Psoas muscle (tissue), 8 donors: Measurements from ENCODE around the gene PROSER2. TPM values are rescaled to one million over a fixed set of nuclear protein-coding genes. Genes with fewer than 3 reads are reported as not detected.

Experiments
- ATAC-seq, 4 donors: fragments of 200-7000 bp; cut with Tn5 transposase; one replicate each; pipeline ENCODE4 v1.9.1; 2020; ENCODE audit warnings: moderate library complexity in 3 of 4, mild to moderate bottlenecking in 2 of 4
- DNase-seq, 2 donors: peaks; one replicate each; pipeline ENCODE4 v3.0.0-alpha.2; 2020
- H3K27ac ChIP-seq: fragments of 200-600 bp; one replicate; pipeline ENCODE4 v1.8.0; 2022
- H3K27me3 ChIP-seq, 3 donors: fragments of 200-600 bp in 1 of 3; one replicate each; pipeline versions ENCODE4 v1.6.1 to v1.8.0; 2013 to 2022; ENCODE audit warnings: low read length in 2 of 3, mild to moderate bottlenecking in 2 of 3, moderate library complexity in 1 of 3; ENCODE audit not compliant: insufficient read depth in 3 of 3
- H3K36me3 ChIP-seq, 2 donors: fragments of 200-600 bp in 1 of 2; one replicate each; pipeline versions ENCODE4 v1.6.1 to v1.8.0; 2013 to 2022; ENCODE audit warnings: low read depth in 1 of 2, mild to moderate bottlenecking in 1 of 2, moderate library complexity in 1 of 2; ENCODE audit not compliant: insufficient read depth in 1 of 2
- H3K4me1 ChIP-seq: fragments of 200-600 bp; one replicate; pipeline ENCODE4 v1.8.0; 2022
- H3K4me3 ChIP-seq: fragments of 200-600 bp; one replicate; pipeline ENCODE4 v1.8.0; 2022; ENCODE audit warnings: mild to moderate bottlenecking
- H3K9me3 ChIP-seq: fragments of 200-600 bp; one replicate; pipeline ENCODE4 v1.8.0; 2022
- WGBS, 3 donors: extraction: QIAGEN DNeasy Blood & Tissue Kit; methylation state at CpG; one replicate each; pipeline versions ENCODE4 v1.1.6 to v1.1.7; 2013; 5-methylcytosine and 5-hydroxymethylcytosine counted together
- intact Hi-C, 2 donors: fragments of 100-400 bp; cut with DNase I; formaldehyde crosslinking; loops; one replicate each; pipeline versions ENCODE4 v1.11.0 to v1.14.2; 2022
- polyA plus RNA-seq, 3 donors: library from polyadenylated mRNA; stranded (reverse); fragments of 200-250 nt; gene quantifications; one replicate each; pipeline ENCODE4 v1.2.3, GENCODE V29; 2013
- total RNA-seq, 4 donors: library from RNA; stranded (reverse); fragmentation: NEBNext Ultra II Directional in 2 of 4; extraction: Animal tissue kit (Norgen Biotek cat#: 25700) in 2 of 4; gene quantifications; one replicate each; pipeline versions ENCODE4 v1.2.1 to v1.2.4, GENCODE V29; 2021 to 2023
- TF ChIP-seq, protein P1 (sequence below): fragments of 200-600 bp; IDR thresholded peaks from one replicate; pipeline ENCODE4 v1.8.0; 2022; ENCODE audit warnings: antibody characterized with exemption
- donor health status: healthy with polysubstance abuse.
- donor health status: DM: no; HTN: no; CAD: no; lungs with moderate emphysema.
- donor health status: Bipolar disorder and iron deficiency.
- donor health status: healthy.
- donor health status: DM: yes; HTN: yes; CAD: no.
- donor health status: DM: no; HTN: no; CAD: no.
- donor health status: DM: no; HTN: no; CAD: no.
- donor health status: DM: yes; HTN: yes; CAD: no.

PROSER2 gene
- total and polyA plus RNA-seq, 7 donors = 0.63 to 2.8 (median 1.2) TPM

GRCh38 chr10:11901036-11901301 lies 77.8 kb downstream of the PROSER2 start:
- intact Hi-C loops = no loop called here
- TF ChIP-seq, protein P1, sequence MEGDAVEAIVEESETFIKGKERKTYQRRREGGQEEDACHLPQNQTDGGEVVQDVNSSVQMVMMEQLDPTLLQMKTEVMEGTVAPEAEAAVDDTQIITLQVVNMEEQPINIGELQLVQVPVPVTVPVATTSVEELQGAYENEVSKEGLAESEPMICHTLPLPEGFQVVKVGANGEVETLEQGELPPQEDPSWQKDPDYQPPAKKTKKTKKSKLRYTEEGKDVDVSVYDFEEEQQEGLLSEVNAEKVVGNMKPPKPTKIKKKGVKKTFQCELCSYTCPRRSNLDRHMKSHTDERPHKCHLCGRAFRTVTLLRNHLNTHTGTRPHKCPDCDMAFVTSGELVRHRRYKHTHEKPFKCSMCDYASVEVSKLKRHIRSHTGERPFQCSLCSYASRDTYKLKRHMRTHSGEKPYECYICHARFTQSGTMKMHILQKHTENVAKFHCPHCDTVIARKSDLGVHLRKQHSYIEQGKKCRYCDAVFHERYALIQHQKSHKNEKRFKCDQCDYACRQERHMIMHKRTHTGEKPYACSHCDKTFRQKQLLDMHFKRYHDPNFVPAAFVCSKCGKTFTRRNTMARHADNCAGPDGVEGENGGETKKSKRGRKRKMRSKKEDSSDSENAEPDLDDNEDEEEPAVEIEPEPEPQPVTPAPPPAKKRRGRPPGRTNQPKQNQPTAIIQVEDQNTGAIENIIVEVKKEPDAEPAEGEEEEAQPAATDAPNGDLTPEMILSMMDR = no peak
- H3K27ac ChIP-seq = no peak overlapping the region
- no peaks in the 10 kb centered on the region for H3K4me1 ChIP-seq
- H3K36me3 ChIP-seq = no peaks in the 10 kb centered on the region
- H3K9me3 ChIP-seq = no peaks in the 10 kb centered on the region
- WGBS, 3 donors = 85 to 90% (median 88%) methylated on average over 6 of the region's 6 CpGs
- no peak overlapping the region for H3K4me3 ChIP-seq
- H3K27me3 ChIP-seq = no peaks in the 10 kb centered on the region
- ATAC-seq = no peak
- no peak for DNase-seq

DNA sequence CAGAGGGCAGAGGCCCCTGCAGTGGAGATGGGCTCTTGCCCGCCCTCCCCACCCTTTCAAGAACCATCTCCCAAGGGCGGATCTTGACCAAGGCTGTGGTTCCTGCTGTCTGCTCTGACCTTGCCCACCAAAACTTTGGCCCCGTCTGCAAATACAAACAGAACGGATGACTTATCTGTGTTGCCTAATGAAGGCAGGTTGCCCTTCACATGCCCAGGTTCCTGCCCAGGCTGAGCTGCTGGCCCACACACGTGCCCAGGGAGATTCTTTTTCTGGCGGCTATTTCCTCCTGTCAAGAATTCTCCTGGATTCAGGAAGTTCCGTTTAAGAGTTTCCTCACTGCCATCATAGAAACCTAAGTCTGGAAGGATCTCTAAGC lies 78.3 kb downstream of the PROSER2 start:
- TF ChIP-seq, protein P1 = no peak
- H3K27me3 ChIP-seq = no peaks in the 10 kb centered on the region
- no peak overlapping the region for H3K27ac ChIP-seq
- intact Hi-C loops = no loop called here
- no peaks in the 10 kb centered on the region for H3K9me3 ChIP-seq
- DNase-seq (no peak), ATAC-seq (no peak)
- WGBS, 3 donors = 56 to 68% (median 67%) methylated on average over 7 of the region's 7 CpGs
- no peaks in the 10 kb centered on the region for H3K36me3 ChIP-seq
- H3K4me3 ChIP-seq = no peak overlapping the region
- H3K4me1 ChIP-seq = no peaks in the 10 kb centered on the region

DNA sequence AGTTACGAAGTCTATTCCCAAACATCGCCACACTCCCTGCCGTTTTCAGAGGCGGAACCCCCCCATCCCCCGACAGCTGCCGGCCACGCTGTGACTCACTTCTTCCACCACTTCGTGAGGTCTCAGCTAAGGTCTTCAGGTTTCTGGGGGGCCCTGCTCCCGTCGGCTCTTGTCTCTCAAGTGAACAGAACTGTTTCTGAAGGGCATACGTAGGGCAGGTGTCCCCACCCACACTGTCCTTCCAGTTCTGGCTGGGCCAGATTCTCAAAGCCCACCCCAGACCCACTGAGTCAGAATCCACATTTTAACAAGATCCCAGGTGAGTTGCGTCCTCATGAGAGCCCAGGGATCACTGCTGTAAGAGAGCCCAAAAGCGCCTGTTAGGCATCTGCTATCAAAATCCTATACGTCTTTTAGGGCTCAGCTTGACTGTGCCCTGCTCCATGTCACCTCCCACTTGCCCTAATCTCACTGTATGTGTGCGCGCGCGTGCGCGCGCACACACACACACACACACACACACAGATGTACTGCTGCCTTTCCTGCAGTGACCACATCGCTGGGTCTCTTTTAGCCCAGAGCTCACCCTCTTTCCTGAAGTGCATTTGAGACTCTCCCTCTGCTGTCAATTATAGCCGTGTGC lies 78.8 kb downstream of the PROSER2 start:
- DNase-seq = no peak
- Histone ChIP-seq H3K36me3 (no peaks in the 10 kb centered on the region), H3K27ac (no peak overlapping the region), H3K27me3 (no peaks in the 10 kb centered on the region), H3K4me1 (no peaks in the 10 kb centered on the region), H3K9me3 (no peaks in the 10 kb centered on the region), H3K4me3 (no peak overlapping the region)
- TF ChIP-seq, protein P1 = no peak
- ATAC-seq = no peak
- WGBS, 3 donors = 59 to 75% (median 73%) methylated on average over 23 of the region's 23 CpGs
- intact Hi-C loops = no loop called here

GRCh38 chr10:11902646-11903045 lies 79.5 kb downstream of the PROSER2 start:
- no peak for ATAC-seq
- TF ChIP-seq, protein P1 = no peak
- no peaks in the 10 kb centered on the region for H3K9me3 ChIP-seq
- H3K36me3 ChIP-seq = no peaks in the 10 kb centered on the region
- DNase-seq = no peak
- H3K27me3 ChIP-seq = no peaks in the 10 kb centered on the region
- no peak overlapping the region for H3K27ac ChIP-seq
- intact Hi-C loops = no loop called here
- H3K4me1 ChIP-seq = no peaks in the 10 kb centered on the region
- no peak overlapping the region for H3K4me3 ChIP-seq
- 92 to 93% (median 93%) methylated on average over 7 of the region's 7 CpGs for WGBS, 3 donors

DNA sequence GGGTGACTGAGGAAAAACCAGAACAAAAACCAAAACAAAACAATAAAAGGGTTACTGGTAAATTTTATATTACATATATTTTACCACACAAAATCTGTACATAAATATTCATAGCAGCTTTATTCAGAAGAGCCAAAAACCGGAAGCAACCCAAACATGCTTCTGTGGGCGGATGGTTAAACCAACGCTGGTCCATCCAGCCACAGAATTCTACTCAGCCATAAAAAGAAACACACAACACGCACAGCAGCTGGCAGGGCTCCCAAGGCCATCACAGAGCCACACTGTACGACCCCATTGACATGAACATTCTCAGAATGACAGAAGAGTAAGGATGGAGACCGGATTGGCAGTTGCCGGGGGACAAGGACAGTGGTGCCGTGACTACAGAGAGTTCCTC lies 83.6 kb downstream of the PROSER2 start:
- TF ChIP-seq, protein P1 = no peak
- Histone ChIP-seq H3K9me3 (no peaks in the 10 kb centered on the region), H3K4me1 (no peaks in the 10 kb centered on the region), H3K27ac (no peak overlapping the region), H3K36me3 (no peaks in the 10 kb centered on the region), H3K4me3 (no peak overlapping the region), H3K27me3 (no peaks in the 10 kb centered on the region)
- WGBS, 3 donors = 69 to 76% (median 71%) methylated on average over 8 of the region's 8 CpGs
- DNase-seq (no peak), ATAC-seq (no peak)
- intact Hi-C loops = no loop called here
